Endothelial cell of umbilical vein (primary cell): ENCODE results near the gene ADARB1. TPM values are rescaled to one million over a fixed set of nuclear protein-coding genes. Genes with fewer than 3 reads are reported as not detected.

Experiments
- BruUV-seq: library from RNA; stranded (reverse); fragments of 400-500 nt; replicated peaks from 2 replicates; lab custom pipeline; 2021; lab: Mats Ljungman, UMichigan
- CTCF ChIA-PET: fragments of 300-600, 350-600 bp; sonication (Branson Sonifier 250); formaldehyde crosslinking; loops from one replicate; lab custom pipeline; 2021; ENCODE audit warnings: antibody characterized with exemption, inconsistent platforms; lab: Charles Lee
- POLR2A ChIA-PET: fragments of 300-600, 350-600 bp; sonication (Branson Sonifier 250); formaldehyde crosslinking; loops from one replicate; lab custom pipeline; 2021; ENCODE audit warnings: antibody characterized with exemption, inconsistent platforms; lab: Charles Lee
- DNase-seq: peaks from one replicate; pipeline ENCODE4 v3.0.0-alpha.2; 2011; ENCODE audit warnings: low read depth, low spot score
- FAIRE-seq: peaks from 2 replicates; lab custom pipeline; 2011; peaks lifted over from hg19 to GRCh38; lab: Jason Lieb, UNC
- H2AFZ ChIP-seq: 2 replicates; pipeline ENCODE4 v1.6.0; 2012; ENCODE audit warnings: low read depth, low read length, control low read depth, inconsistent platforms
- H3K27ac ChIP-seq: 2 replicates; pipeline ENCODE4 v1.5.1; 2011; ENCODE audit warnings: low read depth, mild to moderate bottlenecking, control low read depth, low read length, moderate library complexity; ENCODE audit not compliant: insufficient read depth
- H3K27me3 ChIP-seq, 2 experiments: 2 replicates each; pipeline versions ENCODE4 v1.6.0 to v1.6.1; 2011; ENCODE audit warnings: low read length in 2 of 2, mixed read lengths in 1 of 2; ENCODE audit not compliant: control insufficient read depth in 2 of 2, insufficient read depth in 2 of 2
- H3K36me3 ChIP-seq, 2 experiments: 2 replicates in 1 of 2; 3 replicates in 1 of 2; pipeline ENCODE4 v1.5.1; 2011; ENCODE audit warnings: low read length in 2 of 2, mild to moderate bottlenecking in 1 of 2, moderate library complexity in 1 of 2; ENCODE audit not compliant: control insufficient read depth in 2 of 2, insufficient read depth in 2 of 2; ENCODE audit errors: extremely low read depth in 1 of 2
- H3K4me1 ChIP-seq: 3 replicates; pipeline ENCODE4 v1.5.1; 2011; ENCODE audit warnings: mild to moderate bottlenecking, low read length; ENCODE audit not compliant: control insufficient read depth, insufficient read depth; ENCODE audit errors: extremely low read depth
- H3K4me2 ChIP-seq: 2 replicates; pipeline ENCODE4 v1.6.1; 2011; ENCODE audit warnings: low read length, control low read depth, mixed read lengths; ENCODE audit not compliant: insufficient read depth
- H3K4me3 ChIP-seq, 3 experiments: fragments of 200-600 bp in 1 of 3; sonication (generic), shearing (Covaris generic) in 1 of 3; replicated peaks in 1 of 3; 2 replicates each; pipeline ENCODE4 v1.5.1; 2011 to 2016; ENCODE audit warnings: control low read depth in 3 of 3, low read length in 3 of 3, mild to moderate bottlenecking in 2 of 3, inconsistent platforms in 1 of 3, low read depth in 1 of 3, moderate library complexity in 1 of 3; ENCODE audit not compliant: insufficient read depth in 1 of 3
- H3K79me2 ChIP-seq: 2 replicates; pipeline ENCODE4 v1.6.0; 2012; ENCODE audit warnings: low read length, inconsistent platforms; ENCODE audit not compliant: control insufficient read depth, insufficient read depth
- H3K9ac ChIP-seq: replicated peaks from 2 replicates; pipeline ENCODE3; 2011; ENCODE audit warnings: low read length, control low read depth; ENCODE audit not compliant: insufficient read depth; ENCODE audit errors: extremely low read depth
- H3K9me1 ChIP-seq: replicated peaks from 3 replicates; pipeline ENCODE4 v1.6.0; 2011; ENCODE audit warnings: mild to moderate bottlenecking, low read length; ENCODE audit not compliant: control insufficient read depth, insufficient read depth; ENCODE audit errors: extremely low read depth
- H3K9me3 ChIP-seq: replicated peaks from 2 replicates; pipeline ENCODE4 v1.5.1; 2012; ENCODE audit warnings: low read length, inconsistent platforms; ENCODE audit not compliant: control insufficient read depth, insufficient read depth
- H4K20me1 ChIP-seq: replicated peaks from 2 replicates; pipeline ENCODE3; 2011; ENCODE audit warnings: mild to moderate bottlenecking, low read length; ENCODE audit not compliant: control insufficient read depth, insufficient read depth; ENCODE audit errors: extremely low read depth
- CTCF ChIP-seq, 2 donors: IDR thresholded peaks; 1 replicate in 1 of 2; 2 replicates in 1 of 2; pipeline ENCODE4 v1.5.1; 2011; ENCODE audit warnings: low read length in 2 of 2, mild to moderate bottlenecking in 2 of 2, moderate library complexity in 2 of 2, control low read depth in 1 of 2, inconsistent platforms in 1 of 2, low read depth in 1 of 2; ENCODE audit not compliant: insufficient read depth in 1 of 2; ENCODE audit errors: extremely low read depth in 1 of 2
- EZH2 ChIP-seq: IDR thresholded peaks from 2 replicates; pipeline ENCODE4 v1.6.1; 2012; ENCODE audit warnings: borderline replicate concordance, low read depth, mild to moderate bottlenecking, moderate library complexity, low read length, inconsistent platforms; ENCODE audit not compliant: severe bottlenecking
- FOS ChIP-seq: IDR thresholded peaks from 2 replicates; pipeline ENCODE4 v1.6.1; 2011; ENCODE audit warnings: mild to moderate bottlenecking, low read length, moderate library complexity, borderline replicate concordance; ENCODE audit not compliant: insufficient read depth
- GATA2 ChIP-seq: IDR thresholded peaks from 2 replicates; pipeline ENCODE4 v1.7.0; 2011; ENCODE audit warnings: low read depth, mild to moderate bottlenecking, moderate library complexity, mixed read lengths, low read length; ENCODE audit not compliant: insufficient read length, insufficient read depth
- JUN ChIP-seq: IDR thresholded peaks from 2 replicates; pipeline ENCODE4 v1.6.1; 2011; ENCODE audit warnings: borderline replicate concordance, low read depth; ENCODE audit not compliant: insufficient read length, insufficient read depth
- MAX ChIP-seq: IDR thresholded peaks from 2 replicates; pipeline ENCODE4 v1.6.1; 2011; ENCODE audit not compliant: insufficient read depth, insufficient read length
- MYC ChIP-seq: IDR thresholded peaks from one replicate; pipeline ENCODE4 v1.6.1; 2011; ENCODE audit warnings: mild to moderate bottlenecking, low read depth, low read length
- POLR2A ChIP-seq: IDR thresholded peaks from 2 replicates; pipeline ENCODE4 v1.6.1; 2012; ENCODE audit warnings: low read depth, mild to moderate bottlenecking, control low read depth, low read length
- POLR2AphosphoS5 ChIP-seq: IDR thresholded peaks from 2 replicates; pipeline ENCODE4 v1.6.1; 2012; ENCODE audit warnings: low read depth, mild to moderate bottlenecking, control low read depth, low read length, moderate library complexity; ENCODE audit not compliant: insufficient read depth
- dilution Hi-C: fragments of 300-500 bp; cut with MboI; formaldehyde crosslinking; loops from one replicate; pipeline ENCODE4 v1.15.0; 2019; ENCODE audit warnings: low sequenced_read_pairs; ENCODE audit not compliant: extremely low pct_ligation_motif_present
- intact Hi-C: fragments of 100-400 bp; cut with micrococcal nuclease; formaldehyde crosslinking; loops from one replicate; pipeline ENCODE4 v1.10.0; 2022
- polyA plus RNA-seq, 4 experiments: library from polyadenylated mRNA; depleted of rRNA in 3 of 4; stranded (reverse) in 3 of 4; unstranded in 1 of 4; fragments of >200 nt; gene quantifications; 2 replicates each; pipeline versions ENCODE4 v1.2.1 to v1.2.3, GENCODE V29; 2011 to 2012; ENCODE audit warnings: missing spikeins in 1 of 4
- total RNA-seq: library from RNA; stranded (reverse); gene quantifications from 2 replicates; pipeline ENCODE4 v1.2.3, GENCODE V29; 2021

ADARB1 gene
- total and polyA plus RNA-seq, 2 donors (not counting 3 experiments of a cell fraction or from before 2014, with no cell fraction given) = 32.5 to 54.3 TPM

GRCh38 chr21:45032332-45032731, 42.0 kb upstream of the ADARB1 start:
- intact Hi-C loops = no loop called here
- no peak for FAIRE-seq
- Histone ChIP-seq H3K4me2 (no peak overlapping the region), H2AFZ (no peak overlapping the region), H3K9me1 (no peaks in the 10 kb centered on the region), H3K27me3 (no peaks in the 10 kb centered on the region), H3K27ac (no peak overlapping the region), H3K4me3 (no peak overlapping the region), H4K20me1 (no peaks in the 10 kb centered on the region), H3K36me3 (no peaks in the 10 kb centered on the region), H3K4me1 (no peaks in the 10 kb centered on the region), H3K9ac (no peak overlapping the region), H3K79me2 (no peaks in the 10 kb centered on the region), H3K9me3 (no peaks in the 10 kb centered on the region)
- dilution Hi-C loops = no loop called here
- BruUV-seq = no TSS peak
- ChIA-PET CTCF (no interaction called here), POLR2A (no interaction called here)
- no peak for DNase-seq
- no peak for TF ChIP-seq MYC
- no peak for TF ChIP-seq CTCF (IDR thresholded peaks at IDR 0.05; ENCODE audit: extremely low read depth in 1 of 2, insufficient read depth in 1 of 2, low read depth in 1 of 2, low read length in 2 of 2)
- TF ChIP-seq POLR2AphosphoS5 = no peak
- no peak for TF ChIP-seq FOS
- no peak for TF ChIP-seq MAX
- TF ChIP-seq JUN = no peak
- no peak for TF ChIP-seq GATA2
- no peak for TF ChIP-seq POLR2A
- no peak for TF ChIP-seq EZH2
